PFSK-1 (cell line): ENCODE measurements around the gene KIF23.

Experiments
- POLR2AphosphoS5 ChIP-seq: IDR thresholded peaks from 2 replicates; pipeline ENCODE4 v1.6.1; 2012; ENCODE audit warnings: low read depth, mild to moderate bottlenecking, control low read depth, low read length, moderate library complexity
- SIN3A ChIP-seq: IDR thresholded peaks from 2 replicates; pipeline ENCODE4 v1.6.1; 2012; ENCODE audit warnings: mild to moderate bottlenecking, low read length, moderate library complexity, borderline replicate concordance; ENCODE audit not compliant: insufficient read depth

DNA sequence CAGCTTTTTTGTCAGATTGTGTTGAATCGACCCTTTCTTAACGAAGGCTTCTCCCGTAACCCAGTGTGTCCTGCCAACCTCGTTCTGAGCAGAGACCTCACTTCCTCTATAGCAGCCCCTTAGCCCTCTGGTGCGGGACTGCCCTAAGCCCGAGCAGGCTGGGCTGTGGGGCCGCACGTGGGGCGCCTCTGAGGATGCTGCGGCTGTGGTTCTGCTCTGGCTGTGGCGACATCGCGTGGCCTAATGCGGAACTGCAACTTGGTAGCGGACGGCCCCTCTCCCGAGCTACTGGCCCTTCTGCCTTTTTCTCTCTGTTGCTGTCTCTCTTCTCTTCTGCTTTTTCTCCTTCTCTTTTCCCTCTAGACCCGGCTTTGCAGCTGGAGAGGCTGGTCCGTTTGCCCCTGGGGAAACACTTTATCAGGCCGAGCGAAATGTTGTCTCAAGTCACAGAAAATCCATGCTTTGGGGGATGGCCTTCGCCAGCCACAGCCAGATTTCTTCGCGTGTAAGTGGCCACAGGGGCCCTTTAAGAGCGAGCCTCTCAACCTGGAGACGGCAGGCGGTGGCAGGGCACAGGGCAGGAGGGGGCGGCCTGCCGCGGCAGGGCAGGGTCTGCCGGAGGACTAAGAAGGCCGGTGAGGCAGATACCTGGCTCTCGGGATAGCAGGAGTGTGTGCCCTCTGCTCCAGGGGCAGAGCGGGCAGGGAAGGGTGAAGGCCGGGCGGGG, 19.4 kb upstream of the KIF23 start:
- TF ChIP-seq POLR2AphosphoS5: no peak
- TF ChIP-seq SIN3A: no peak
